ENCODE measurements around the gene GFOD1. TPM values are rescaled to one million over a fixed set of nuclear protein-coding genes. Genes with fewer than 3 reads are reported as not detected.
"Not testable (repeated sequence)": the region's sequence is repeated elsewhere in the genome, so short reads cannot be mapped to it uniquely, and the experiment has no call there.

The GFOD1 gene
- polyA plus RNA-seq, 4 donors = 1.6 to 2.5 (median 1.8) TPM

- no peak for DNase-seq (ENCODE audit: low read depth in 4 of 4, low spot score in 3 of 4)
These were observed 77.4 kb downstream of the GFOD1 start for GRCh38 chr6:13409991-13410390.

- no peak for DNase-seq (ENCODE audit: low read depth in 4 of 4, low spot score in 3 of 4)
These were observed 79.4 kb downstream of the GFOD1 start for GRCh38 chr6:13407709-13408695.

GRCh38 chr6:13407368-13407708 is 80.1 kb downstream of the GFOD1 start:
- no peak for DNase-seq (ENCODE audit: low read depth in 4 of 4, low spot score in 3 of 4)

GRCh38 chr6:13406781-13407180 is 80.6 kb downstream of the GFOD1 start:
- no peak for DNase-seq (ENCODE audit: low read depth in 4 of 4, low spot score in 3 of 4)

GRCh38 chr6:13405961-13406477 is 81.4 kb downstream of the GFOD1 start:
- DNase-seq (ENCODE audit: low read depth in 4 of 4, low spot score in 3 of 4) = no peak

- no peak for DNase-seq (ENCODE audit: low read depth in 4 of 4, low spot score in 3 of 4)
These were observed 82.5 kb downstream of the GFOD1 start for GRCh38 chr6:13404892-13405254.

GRCh38 chr6:13404228-13404891 is 83.0 kb downstream of the GFOD1 start:
- DNase-seq (ENCODE audit: low read depth in 4 of 4, low spot score in 3 of 4) = no peak

- DNase-seq (ENCODE audit: low read depth in 4 of 4, low spot score in 3 of 4) = no peak
These were observed 84.7 kb downstream of the GFOD1 start for GRCh38 chr6:13402711-13403110.

- no peak for DNase-seq (ENCODE audit: low read depth in 4 of 4, low spot score in 3 of 4)
These were observed 86.6 kb downstream of the GFOD1 start for GRCh38 chr6:13400772-13401171.

GRCh38 chr6:13398421-13398994 is 88.9 kb downstream of the GFOD1 start:
- DNase-seq (ENCODE audit: low read depth in 4 of 4, low spot score in 3 of 4) = no peak

GRCh38 chr6:13398069-13398381 is 89.4 kb downstream of the GFOD1 start:
- no peak for DNase-seq (ENCODE audit: low read depth in 4 of 4, low spot score in 3 of 4)

GRCh38 chr6:13397359-13398068 is 89.9 kb downstream of the GFOD1 start:
- DNase-seq (ENCODE audit: low read depth in 4 of 4, low spot score in 3 of 4) = no peak

- no peak for DNase-seq (ENCODE audit: low read depth in 4 of 4, low spot score in 3 of 4)
These were observed 91.1 kb downstream of the GFOD1 start for GRCh38 chr6:13396241-13396792.

- DNase-seq (ENCODE audit: low read depth in 4 of 4, low spot score in 3 of 4) = no peak
These were observed 91.8 kb downstream of the GFOD1 start for GRCh38 chr6:13395272-13396237.

- no peak for DNase-seq (ENCODE audit: low read depth in 4 of 4, low spot score in 3 of 4)
These were observed 94.9 kb downstream of the GFOD1 start for GRCh38 chr6:13392462-13392861.

- DNase-seq (ENCODE audit: low read depth in 4 of 4, low spot score in 3 of 4) = no peak
These were observed 95.9 kb downstream of the GFOD1 start for GRCh38 chr6:13391537-13391936.

- no peak for DNase-seq (ENCODE audit: low read depth in 4 of 4, low spot score in 3 of 4)
These were observed 96.7 kb downstream of the GFOD1 start for GRCh38 chr6:13390658-13391057.

GRCh38 chr6:13389237-13389636 is 98.2 kb downstream of the GFOD1 start:
- not testable (repeated sequence) for DNase-seq (ENCODE audit: low read depth in 4 of 4, low spot score in 3 of 4)

- not testable (repeated sequence) for DNase-seq (ENCODE audit: low read depth in 4 of 4, low spot score in 3 of 4)
These were observed 98.6 kb downstream of the GFOD1 start for GRCh38 chr6:13388769-13389168.
